H9 (cell line): ENCODE results near the gene CSNK1A1L. TPM values are rescaled to one million over a fixed set of nuclear protein-coding genes. Genes with fewer than 3 reads are reported as not detected.

Experiments used
- DNase-seq: peaks from one replicate; pipeline ENCODE4 v3.0.0-alpha.2; 2017
- H2AFZ ChIP-seq: one replicate; pipeline ENCODE4 v1.6.1; 2013; ENCODE audit warnings: mild to moderate bottlenecking, low read length, control low read depth, moderate library complexity
- H2AK5ac ChIP-seq: 2 replicates; pipeline ENCODE4 v1.6.1; 2013; ENCODE audit warnings: low read length, control low read depth, mixed read lengths; ENCODE audit not compliant: insufficient read length
- H2BK120ac ChIP-seq: one replicate; pipeline ENCODE4 v1.6.1; 2013; ENCODE audit warnings: low read depth, mild to moderate bottlenecking, low read length, control low read depth, inconsistent platforms; ENCODE audit not compliant: poor library complexity, severe bottlenecking
- H2BK12ac ChIP-seq: 2 replicates; pipeline ENCODE4 v1.6.1; 2013; ENCODE audit warnings: low read length, control low read depth, mixed read lengths, low read depth; ENCODE audit not compliant: insufficient read length
- H2BK15ac ChIP-seq: 2 replicates; pipeline ENCODE4 v1.6.1; 2013; ENCODE audit warnings: low read depth, low read length, control low read depth
- H2BK20ac ChIP-seq: one replicate; pipeline ENCODE4 v1.6.1; 2013; ENCODE audit warnings: low read depth, mild to moderate bottlenecking, low read length, control low read depth, inconsistent platforms; ENCODE audit not compliant: poor library complexity, severe bottlenecking
- H2BK5ac ChIP-seq: 2 replicates; pipeline ENCODE4 v1.6.1; 2013; ENCODE audit warnings: low read length, control low read depth, mixed read lengths; ENCODE audit not compliant: insufficient read length
- H3K14ac ChIP-seq: 2 replicates; pipeline ENCODE4 v1.6.1; 2013; ENCODE audit warnings: low read length, control low read depth; ENCODE audit not compliant: insufficient read depth
- H3K18ac ChIP-seq: 2 replicates; pipeline ENCODE4 v1.6.1; 2013; ENCODE audit warnings: low read depth, mild to moderate bottlenecking, mixed read lengths, low read length, control low read depth; ENCODE audit not compliant: insufficient read length
- H3K23ac ChIP-seq: 2 replicates; pipeline ENCODE4 v1.6.1; 2013; ENCODE audit warnings: low read length, control low read depth, mixed read lengths, low read depth; ENCODE audit not compliant: insufficient read length
- H3K23me2 ChIP-seq: 2 replicates; pipeline ENCODE4 v1.6.1; 2013; ENCODE audit warnings: low read depth, mild to moderate bottlenecking, mixed read lengths, low read length, control low read depth; ENCODE audit not compliant: insufficient read length, poor library complexity, severe bottlenecking
- H3K27ac ChIP-seq: 2 replicates; pipeline ENCODE4 v1.5.1; 2013; ENCODE audit warnings: low read length, control low read depth, mixed read lengths, low read depth; ENCODE audit not compliant: insufficient read length
- H3K27me3 ChIP-seq: 2 replicates; pipeline ENCODE4 v1.6.1; 2013; ENCODE audit warnings: low read length, control low read depth, inconsistent platforms; ENCODE audit not compliant: insufficient read depth
- H3K4ac ChIP-seq: 2 replicates; pipeline ENCODE4 v1.6.1; 2013; ENCODE audit warnings: low read depth, mild to moderate bottlenecking, control low read depth, inconsistent platforms, low read length, moderate library complexity
- H3K4me1 ChIP-seq: 2 replicates; pipeline ENCODE4 v1.6.1; 2013; ENCODE audit warnings: low read length, control low read depth, inconsistent platforms; ENCODE audit not compliant: insufficient read depth
- H3K4me2 ChIP-seq: 2 replicates; pipeline ENCODE4 v1.6.1; 2013; ENCODE audit warnings: low read length, control low read depth, mixed read lengths; ENCODE audit not compliant: insufficient read length, insufficient read depth
- H3K56ac ChIP-seq: 2 replicates; pipeline ENCODE4 v1.6.1; 2013; ENCODE audit warnings: low read depth, mild to moderate bottlenecking, mixed read lengths, low read length, control low read depth; ENCODE audit not compliant: insufficient read length
- H3K79me1 ChIP-seq: 2 replicates; pipeline ENCODE4 v1.6.1; 2013; ENCODE audit warnings: low read depth, mild to moderate bottlenecking, moderate library complexity, low read length, control low read depth, inconsistent platforms; ENCODE audit not compliant: insufficient read depth, poor library complexity, severe bottlenecking
- H3K79me2 ChIP-seq: 2 replicates; pipeline ENCODE4 v1.6.1; 2013; ENCODE audit warnings: low read length, control low read depth, inconsistent platforms; ENCODE audit not compliant: insufficient read depth
- H3K9ac ChIP-seq: 2 replicates; pipeline ENCODE4 v1.6.1; 2013; ENCODE audit warnings: low read length, control low read depth, mixed read lengths; ENCODE audit not compliant: insufficient read length; ENCODE audit errors: extremely low read depth
- H3K9me3 ChIP-seq: one replicate; pipeline ENCODE4 v1.6.1; 2013; ENCODE audit warnings: low read depth, low read length, inconsistent platforms; ENCODE audit not compliant: control insufficient read depth
- H3T11ph ChIP-seq: one replicate; pipeline ENCODE4 v1.6.1; 2013; ENCODE audit warnings: mild to moderate bottlenecking, low read length, control low read depth, inconsistent platforms
- H4K20me1 ChIP-seq: one replicate; pipeline ENCODE4 v1.6.1; 2013; ENCODE audit not compliant: control insufficient read depth, insufficient read length, insufficient read depth
- H4K5ac ChIP-seq: 2 replicates; pipeline ENCODE4 v1.6.1; 2013; ENCODE audit warnings: low read depth, mild to moderate bottlenecking, mixed read lengths, low read length, control low read depth; ENCODE audit not compliant: insufficient read length
- H4K8ac ChIP-seq: replicated peaks from 2 replicates; pipeline ENCODE4 v1.6.1; 2013; ENCODE audit warnings: low read length, control low read depth, mixed read lengths, low read depth; ENCODE audit not compliant: insufficient read length
- H4K91ac ChIP-seq: 2 replicates; pipeline ENCODE4 v1.6.1; 2013; ENCODE audit warnings: low read depth, mild to moderate bottlenecking, moderate library complexity, mixed read lengths, low read length, control low read depth; ENCODE audit not compliant: insufficient read length
- H3K27ac Mint-ChIP-seq, 3 experiments: 2 replicates in 2 of 3; 3 replicates in 1 of 3; pipeline ENCODE4 v1.8.0; 2020 to 2021; ENCODE audit warnings: mixed read lengths in 3 of 3, mild to moderate bottlenecking in 1 of 3, moderate library complexity in 1 of 3
- H3K27me3 Mint-ChIP-seq: 2 replicates; pipeline ENCODE4 v1.8.0; 2021; ENCODE audit warnings: low read depth, mild to moderate bottlenecking, moderate library complexity, mixed read lengths
- H3K36me3 Mint-ChIP-seq, 3 experiments: 2 replicates in 2 of 3; 3 replicates in 1 of 3; pipeline ENCODE4 v1.8.0; 2020 to 2021; ENCODE audit warnings: low read depth in 3 of 3, mixed read lengths in 3 of 3; ENCODE audit not compliant: insufficient read depth in 1 of 3
- H3K4me1 Mint-ChIP-seq, 2 experiments: 2 replicates each; pipeline ENCODE4 v1.8.0; 2020; ENCODE audit warnings: mixed read lengths in 2 of 2
- H3K4me3 Mint-ChIP-seq, 2 experiments: 2 replicates in 1 of 2; 3 replicates in 1 of 2; pipeline ENCODE4 v1.8.0; 2020 to 2021; ENCODE audit warnings: mild to moderate bottlenecking in 2 of 2, mixed read lengths in 2 of 2, moderate library complexity in 1 of 2
- H3K9me3 Mint-ChIP-seq, 2 experiments: 2 replicates in 1 of 2; 3 replicates in 1 of 2; pipeline ENCODE4 v1.8.0; 2020; ENCODE audit warnings: mild to moderate bottlenecking in 2 of 2, mixed read lengths in 2 of 2, moderate library complexity in 1 of 2
- CTCF ChIP-seq: fragments of 200-600 bp; sonication (generic); conservative IDR thresholded peaks from 3 replicates; pipeline ENCODE4 v1.8.0; 2021; ENCODE audit warnings: antibody characterized with exemption, mild to moderate bottlenecking
- WGBS: extraction: QIAGEN DNeasy Blood & Tissue Kit; methylation state at CpG from one replicate; pipeline ENCODE4 v1.1.7; 2013; ENCODE audit warnings: missing lambda C conversion rate, low lambda C conversion rate, mixed read lengths; ENCODE audit not compliant: insufficient read length; ENCODE audit errors: extremely low coverage; 5-methylcytosine and 5-hydroxymethylcytosine counted together
- total RNA-seq: library from RNA; stranded (reverse); gene quantifications from 2 replicates; pipeline ENCODE4 v1.2.1, GENCODE V29; 2021

Gene CSNK1A1L
- total RNA-seq, 1 experiment from 2014 or later = not detected

GRCh38 chr13:37149380-37149779, 43.9 kb upstream of the CSNK1A1L start:
- Histone ChIP-seq H3K27ac (no peak overlapping the region), H3K79me1 (no peaks in the 10 kb centered on the region), H2BK5ac (no peak overlapping the region), H4K8ac (no peak overlapping the region), H2BK15ac (no peak overlapping the region), H2BK20ac (no peak overlapping the region), H4K20me1 (no peaks in the 10 kb centered on the region), H3K23me2 (no peaks in the 10 kb centered on the region), H3K18ac (no peak overlapping the region), H3K4me2 (no peak overlapping the region), H2AK5ac (no peak overlapping the region), H3K14ac (no peak overlapping the region), H4K5ac (no peak overlapping the region), H3K4me1 (no peaks in the 10 kb centered on the region), H3K9me3 (no peaks in the 10 kb centered on the region), H3K4ac (no peak overlapping the region), H3K23ac (no peak overlapping the region), H3K79me2 (no peaks in the 10 kb centered on the region), H3T11ph (no peak overlapping the region), H2AFZ (no peak overlapping the region), H3K56ac (no peak overlapping the region), H2BK120ac (no peak overlapping the region), H3K9ac (no peak overlapping the region), H2BK12ac (no peak overlapping the region), H4K91ac (no peak overlapping the region), H3K27me3 (no peaks in the 10 kb centered on the region)
- no peaks in the 10 kb centered on the region for H3K27me3 Mint-ChIP-seq
- peaks cover 2 to 7% (median 4%) of the 10 kb centered on the region in 3 experiments; a peak in 6 of 7 replicates for H3K36me3 Mint-ChIP-seq
- no peak for TF ChIP-seq CTCF
- peaks cover 0 to 3% of the 10 kb centered on the region in 2 experiments; a peak in 1 of 4 replicates for H3K4me1 Mint-ChIP-seq
- H3K4me3 Mint-ChIP-seq = no peak overlapping the region
- no CpG with 5 or more reads among the region's 3 CpGs for WGBS
- peak overlapping the region in 1 of 3 experiments; percentile 89; a peak in 2 of 7 replicates for H3K27ac Mint-ChIP-seq
- H3K9me3 Mint-ChIP-seq = peaks cover 4 to 6% of the 10 kb centered on the region in 2 experiments
- DNase-seq = no peak
